Mucosa of descending colon (tissue), 3 donors: ENCODE measurements around the gene APBB1. TPM values are rescaled to one million over a fixed set of nuclear protein-coding genes. Genes with fewer than 3 reads are reported as not detected.
A peak's percentile ranks its signal among the peaks of the same experiment; 100 is the strongest.

Experiments used
- ATAC-seq: fragments of 200-7000 bp; cut with Tn5 transposase; one replicate; pipeline ENCODE4 v1.9.1; 2020; ENCODE audit warnings: mild to moderate bottlenecking, moderate library complexity
- DNase-seq, 3 donors: peaks; one replicate each; pipeline ENCODE4 v3.0.0-alpha.2; 2020
- H3K36me3 ChIP-seq: fragments of 200-600 bp; one replicate; pipeline ENCODE4 v1.8.0; 2021; ENCODE audit warnings: low read depth, mild to moderate bottlenecking
- H3K4me1 ChIP-seq: fragments of 200-600 bp; one replicate; pipeline ENCODE4 v1.8.0; 2021; ENCODE audit warnings: low read depth, mild to moderate bottlenecking
- H3K4me3 ChIP-seq: fragments of 200-600 bp; one replicate; pipeline ENCODE4 v1.8.0; 2021; ENCODE audit warnings: mild to moderate bottlenecking
- H3K9me3 ChIP-seq: fragments of 200-600 bp; one replicate; pipeline ENCODE4 v1.8.0; 2021; ENCODE audit warnings: mild to moderate bottlenecking
- intact Hi-C, 2 donors: fragments of 100-400 bp; cut with DNase I in 1 of 2; cut with micrococcal nuclease in 1 of 2; formaldehyde crosslinking; loops; one replicate each; pipeline versions ENCODE4 v1.11.0 to v1.11.1; 2022; cut with DNase I, micrococcal nuclease
- total RNA-seq, 3 donors: library from RNA; stranded (reverse); fragmentation: NEBNext Ultra II Directional in 2 of 3; extraction: Animal tissue kit (Norgen Biotek cat#: 25700) in 2 of 3; gene quantifications; one replicate each; pipeline versions ENCODE4 v1.2.1 to v1.2.4, GENCODE V29; 2021 to 2023
- TF ChIP-seq, protein P1 (sequence below): fragments of 200-600 bp; IDR thresholded peaks from one replicate; pipeline ENCODE4 v1.8.0; 2022; ENCODE audit warnings: antibody characterized with exemption, mild to moderate bottlenecking
- donor health status: DM: no; HTN: no; CAD: no; lungs with moderate emphysema.
- donor health status: DM: no; HTN: no; CAD: no.
- donor health status: DM: no; HTN: yes; CAD: no.

APBB1 gene
- total RNA-seq, 3 donors from 2014 or later, result 5.2 to 64.7 (median 8.3) TPM

DNA sequence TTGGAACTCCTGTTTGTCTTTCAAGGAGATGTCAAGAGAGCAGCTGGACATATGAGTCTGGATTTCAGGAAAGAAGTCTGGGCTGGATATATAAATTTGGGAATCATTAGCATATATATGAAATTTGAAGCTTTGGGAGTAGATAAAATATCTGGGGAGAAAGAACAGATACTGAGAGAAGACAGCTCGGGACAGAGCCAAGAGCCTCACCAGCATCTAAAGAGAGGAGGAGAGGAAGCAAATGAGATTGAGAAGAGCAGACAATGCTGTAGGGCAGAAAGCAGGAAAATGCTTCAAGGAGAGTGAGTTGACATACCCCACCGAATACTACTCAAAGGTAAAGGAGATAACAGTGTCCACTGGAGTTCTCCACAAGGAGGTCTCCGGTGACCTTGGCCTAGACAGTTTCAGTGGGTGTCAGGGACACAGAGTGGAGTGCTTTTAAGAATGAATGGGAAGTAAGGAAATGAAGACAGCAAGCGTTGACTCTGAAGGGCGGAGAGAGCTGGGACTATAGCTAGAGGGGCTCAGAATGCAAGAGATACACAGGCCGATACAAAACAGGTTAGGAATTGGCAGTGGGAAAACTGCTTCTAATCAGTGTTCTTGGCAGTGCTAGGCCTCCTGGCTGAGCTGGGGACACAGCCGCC lies 862 bp downstream of the APBB1 start:
- TF ChIP-seq, protein P1, sequence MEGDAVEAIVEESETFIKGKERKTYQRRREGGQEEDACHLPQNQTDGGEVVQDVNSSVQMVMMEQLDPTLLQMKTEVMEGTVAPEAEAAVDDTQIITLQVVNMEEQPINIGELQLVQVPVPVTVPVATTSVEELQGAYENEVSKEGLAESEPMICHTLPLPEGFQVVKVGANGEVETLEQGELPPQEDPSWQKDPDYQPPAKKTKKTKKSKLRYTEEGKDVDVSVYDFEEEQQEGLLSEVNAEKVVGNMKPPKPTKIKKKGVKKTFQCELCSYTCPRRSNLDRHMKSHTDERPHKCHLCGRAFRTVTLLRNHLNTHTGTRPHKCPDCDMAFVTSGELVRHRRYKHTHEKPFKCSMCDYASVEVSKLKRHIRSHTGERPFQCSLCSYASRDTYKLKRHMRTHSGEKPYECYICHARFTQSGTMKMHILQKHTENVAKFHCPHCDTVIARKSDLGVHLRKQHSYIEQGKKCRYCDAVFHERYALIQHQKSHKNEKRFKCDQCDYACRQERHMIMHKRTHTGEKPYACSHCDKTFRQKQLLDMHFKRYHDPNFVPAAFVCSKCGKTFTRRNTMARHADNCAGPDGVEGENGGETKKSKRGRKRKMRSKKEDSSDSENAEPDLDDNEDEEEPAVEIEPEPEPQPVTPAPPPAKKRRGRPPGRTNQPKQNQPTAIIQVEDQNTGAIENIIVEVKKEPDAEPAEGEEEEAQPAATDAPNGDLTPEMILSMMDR, result no peak
- Histone ChIP-seq H3K36me3 (no peaks in the 10 kb centered on the region), H3K4me3 (no peak overlapping the region), H3K4me1 (no peaks in the 10 kb centered on the region), H3K9me3 (no peaks in the 10 kb centered on the region)
- intact Hi-C loops, result no loop called here
- ATAC-seq (no peak), DNase-seq (no peak)

DNA sequence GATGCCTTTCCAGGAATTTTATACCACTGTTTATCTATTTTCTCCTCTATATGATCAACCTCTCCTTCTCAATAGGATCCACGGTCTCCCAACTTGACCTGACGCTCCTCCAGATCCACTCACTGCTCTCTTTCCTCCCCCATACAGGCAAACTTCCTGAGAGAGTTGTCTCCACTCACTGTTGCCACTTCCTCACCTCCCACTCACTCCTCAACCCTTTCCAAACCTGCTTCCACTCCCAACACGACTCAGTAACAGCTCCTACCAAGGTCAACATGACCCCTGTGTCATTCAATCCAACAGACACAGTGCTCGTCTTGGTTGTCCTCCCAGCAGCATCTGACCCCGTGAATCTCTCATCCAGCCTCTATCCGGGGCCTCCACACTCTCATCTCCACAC lies 3.1 kb downstream of the APBB1 start:
- Histone ChIP-seq H3K36me3 (no peaks in the 10 kb centered on the region), H3K4me1 (no peaks in the 10 kb centered on the region), H3K9me3 (no peaks in the 10 kb centered on the region), H3K4me3 (no peak overlapping the region)
- intact Hi-C loops, result no loop called here
- TF ChIP-seq, protein P1, result no peak
- ATAC-seq, result no peak
- no peak for DNase-seq

GRCh38 chr11:6414874-6415328 lies 4.0 kb downstream of the APBB1 start:
- Histone ChIP-seq H3K4me1 (no peaks in the 10 kb centered on the region), H3K36me3 (no peaks in the 10 kb centered on the region), H3K4me3 (no peak overlapping the region), H3K9me3 (no peaks in the 10 kb centered on the region)
- TF ChIP-seq, protein P1, result no peak
- ATAC-seq (no peak), DNase-seq (no peak)
- intact Hi-C loops, result no loop called here

- Histone ChIP-seq H3K4me1 (no peaks in the 10 kb centered on the region), H3K4me3 (no peak overlapping the region), H3K9me3 (no peaks in the 10 kb centered on the region), H3K36me3 (no peaks in the 10 kb centered on the region)
- DNase-seq (no peak), ATAC-seq (peak; percentile 34)
- TF ChIP-seq, protein P1, result no peak
- intact Hi-C loops, result no loop called here
Observed at GRCh38 chr11:6413791-6414201, 5.1 kb downstream of the APBB1 start.

DNA sequence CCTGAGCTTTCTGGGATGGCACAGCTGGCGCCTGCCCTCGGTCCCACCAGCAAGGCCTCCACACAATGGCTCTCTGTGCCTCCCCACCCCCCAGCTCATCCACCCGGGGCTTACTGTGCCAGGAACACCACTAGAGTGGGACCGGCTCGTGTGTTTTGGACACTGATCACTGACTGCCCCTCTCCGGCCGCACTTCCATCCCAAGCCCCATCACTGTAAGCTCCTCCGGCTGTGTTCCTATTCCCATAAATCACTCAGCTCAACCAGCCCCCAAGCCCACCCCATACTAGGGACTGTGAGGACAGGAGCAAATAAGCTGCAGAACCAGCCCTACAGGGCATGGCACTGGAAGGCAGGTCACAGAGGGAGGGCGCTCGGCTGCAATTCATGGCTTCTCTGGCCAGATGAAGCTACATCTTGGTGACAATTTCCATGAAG lies 7.3 kb downstream of the APBB1 start:
- Histone ChIP-seq H3K4me1 (no peaks in the 10 kb centered on the region), H3K36me3 (no peaks in the 10 kb centered on the region), H3K9me3 (no peaks in the 10 kb centered on the region), H3K4me3 (no peak overlapping the region)
- intact Hi-C loops, result no loop called here
- no peak for DNase-seq
- TF ChIP-seq, protein P1, result no peak
- ATAC-seq, result no peak
